Stomach smooth muscle (tissue), 2 donors: ENCODE measurements around the gene UBL4A.

Experiments
- H3K27ac ChIP-seq: one replicate; pipeline ENCODE4 v1.7.0; 2013; ENCODE audit warnings: mild to moderate bottlenecking, low read length, inconsistent platforms
- H3K27me3 ChIP-seq, 2 donors: one replicate each; pipeline ENCODE4 v1.7.0; 2013; ENCODE audit warnings: low read length in 2 of 2; ENCODE audit not compliant: insufficient read depth in 2 of 2, control insufficient read depth in 1 of 2
- H3K36me3 ChIP-seq, 2 donors: one replicate each; pipeline ENCODE4 v1.7.0; 2013; ENCODE audit warnings: low read length in 2 of 2; ENCODE audit not compliant: control insufficient read depth in 2 of 2, insufficient read depth in 2 of 2
- H3K4me1 ChIP-seq: one replicate; pipeline ENCODE4 v1.7.0; 2013; ENCODE audit warnings: low read length; ENCODE audit not compliant: control insufficient read depth, insufficient read depth
- H3K4me3 ChIP-seq, 2 donors: one replicate each; pipeline ENCODE4 v1.7.0; 2013; ENCODE audit warnings: low read length in 2 of 2
- H3K9ac ChIP-seq, 2 donors: one replicate each; pipeline ENCODE4 v1.7.0; 2013; ENCODE audit warnings: low read length in 2 of 2, mild to moderate bottlenecking in 1 of 2
- H3K9me3 ChIP-seq, 2 donors: one replicate each; pipeline ENCODE4 v1.7.0; 2013; ENCODE audit warnings: low read length in 2 of 2; ENCODE audit not compliant: control insufficient read depth in 2 of 2
- donor health status: healthy.
- donor health status: Pancreatic carcinoma.

UBL4A gene

GRCh38 chrX:154490021-154490413 is 3.6 kb upstream of the UBL4A start:
- Histone ChIP-seq H3K27ac (peak overlapping the region; percentile 71), H3K9me3 (no peaks in the 10 kb centered on the region), H3K4me1 (peaks cover 30% of the 10 kb centered on the region), H3K9ac (peak overlapping the region; percentile 67 to 73), H3K36me3 (no peaks in the 10 kb centered on the region), H3K27me3 (peaks cover 0 to 3% of the 10 kb centered on the region in 2 donors), H3K4me3 (peak overlapping the region; percentile 65 to 74)

DNA sequence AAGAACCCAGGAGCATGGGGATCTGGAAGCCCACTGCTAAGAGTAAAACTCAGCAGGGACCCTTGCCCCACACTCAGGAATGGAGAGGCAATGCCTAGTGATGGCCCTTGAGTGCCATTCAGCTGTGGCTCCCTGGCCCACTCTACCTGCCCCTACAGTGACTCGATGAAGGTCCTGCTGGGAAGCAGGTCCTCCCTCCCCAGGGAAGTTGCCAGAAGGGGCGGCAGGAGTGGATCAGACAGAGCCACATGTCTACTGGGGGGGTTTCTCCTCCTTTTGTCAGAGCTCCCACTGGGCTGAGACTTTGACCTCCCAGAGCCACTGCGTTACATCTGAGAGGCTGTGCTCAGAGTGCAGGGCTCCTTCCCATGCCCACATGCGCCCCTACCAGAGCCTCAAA is 2.8 kb upstream of the UBL4A start:
- peak overlapping the region; percentile 71 for H3K27ac ChIP-seq
- H3K4me1 ChIP-seq, result peaks cover 36% of the 10 kb centered on the region
- H3K4me3 ChIP-seq, result peak overlapping the region in 1 of 2 donors; percentile 74
- no peaks in the 10 kb centered on the region for H3K9me3 ChIP-seq
- peaks cover 0 to 3% of the 10 kb centered on the region in 2 donors for H3K27me3 ChIP-seq
- H3K36me3 ChIP-seq, result peaks cover 0 to 3% of the 10 kb centered on the region in 2 donors
- H3K9ac ChIP-seq, result peak overlapping the region in 1 of 2 donors; percentile 67

- no peak overlapping the region for H3K4me3 ChIP-seq
- H3K4me1 ChIP-seq, result peaks cover 38% of the 10 kb centered on the region
- peaks cover 0 to 3% of the 10 kb centered on the region in 2 donors for H3K27me3 ChIP-seq
- H3K27ac ChIP-seq, result no peak overlapping the region
- peaks cover 2 to 3% of the 10 kb centered on the region in 2 donors for H3K36me3 ChIP-seq
- H3K9ac ChIP-seq, result no peak overlapping the region
- no peaks in the 10 kb centered on the region for H3K9me3 ChIP-seq
These were observed 2.1 kb upstream of the UBL4A start for GRCh38 chrX:154488336-154489075.

GRCh38 chrX:154487518-154488290 is 1.3 kb upstream of the UBL4A start:
- Histone ChIP-seq H3K27ac (no peak overlapping the region), H3K27me3 (peaks cover 0 to 3% of the 10 kb centered on the region in 2 donors), H3K4me3 (no peak overlapping the region), H3K36me3 (peaks cover 2 to 3% of the 10 kb centered on the region in 2 donors), H3K4me1 (peaks cover 38% of the 10 kb centered on the region), H3K9ac (no peak overlapping the region), H3K9me3 (no peaks in the 10 kb centered on the region)

GRCh38 chrX:154486052-154486395 is 391 bp downstream of the UBL4A start:
- peak overlapping the region; percentile 22 to 55 for H3K9ac ChIP-seq
- H3K27ac ChIP-seq, result peak overlapping the region; percentile 46
- H3K9me3 ChIP-seq, result no peaks in the 10 kb centered on the region
- peaks cover 38% of the 10 kb centered on the region for H3K4me1 ChIP-seq
- H3K27me3 ChIP-seq, result peaks cover 0 to 3% of the 10 kb centered on the region in 2 donors
- peaks cover 2 to 3% of the 10 kb centered on the region in 2 donors for H3K36me3 ChIP-seq
- H3K4me3 ChIP-seq, result peak overlapping the region; percentile 46 to 74

- Histone ChIP-seq H3K36me3 (peaks cover 2 to 3% of the 10 kb centered on the region in 2 donors), H3K4me1 (peaks cover 38% of the 10 kb centered on the region), H3K27me3 (peaks cover 0 to 3% of the 10 kb centered on the region in 2 donors), H3K9ac (no peak overlapping the region), H3K27ac (peak overlapping the region; percentile 46), H3K9me3 (no peaks in the 10 kb centered on the region), H3K4me3 (peak overlapping the region; percentile 46 to 74)
These were observed 1.0 kb downstream of the UBL4A start for GRCh38 chrX:154485150-154486051.

DNA sequence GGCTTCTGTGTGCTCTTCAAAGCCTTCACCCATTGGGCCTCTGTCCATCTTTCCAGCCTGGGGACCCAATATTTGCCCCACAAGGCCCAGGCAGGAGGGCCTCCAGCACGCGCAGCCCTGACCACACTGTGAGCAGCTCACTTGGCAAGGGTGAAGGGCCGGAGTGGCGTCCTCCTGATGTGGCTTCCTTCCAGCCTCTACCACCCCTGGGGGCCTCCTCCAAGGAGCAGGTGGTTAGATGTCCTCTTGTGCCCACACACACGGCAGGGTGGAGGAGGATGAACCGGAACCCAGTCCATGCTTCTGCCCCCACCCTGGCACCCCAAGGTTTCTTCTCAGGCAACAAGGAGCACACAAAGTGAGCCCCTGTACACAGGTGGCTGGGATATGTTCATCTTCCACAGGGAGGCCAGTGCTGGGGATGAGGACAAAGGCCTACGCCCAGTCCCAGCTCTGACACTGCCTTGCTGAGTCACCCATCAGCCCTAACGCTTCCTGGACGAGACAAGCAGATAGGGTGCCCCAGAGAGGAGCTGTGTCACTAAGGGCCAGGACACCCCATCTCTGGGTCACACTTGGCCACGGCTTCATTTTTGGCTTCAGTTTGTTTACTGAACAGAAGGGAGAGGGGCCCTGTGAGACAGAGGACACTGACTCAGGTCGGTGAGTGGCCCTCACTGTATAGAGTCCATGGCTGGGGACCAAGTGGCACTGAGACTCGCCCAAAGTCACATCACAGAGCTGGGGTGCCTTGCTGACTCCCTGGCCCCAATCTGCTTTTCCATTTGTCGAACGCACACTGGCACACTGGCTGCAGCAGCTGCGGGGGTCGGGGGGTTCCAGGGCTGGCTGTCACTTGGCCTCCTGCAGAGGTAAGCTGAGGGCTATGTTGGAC is 1.9 kb downstream of the UBL4A start:
- Histone ChIP-seq H3K4me3 (no peak overlapping the region), H3K36me3 (peaks cover 2 to 3% of the 10 kb centered on the region in 2 donors), H3K27me3 (peaks cover 0 to 3% of the 10 kb centered on the region in 2 donors), H3K9ac (no peak overlapping the region), H3K9me3 (no peaks in the 10 kb centered on the region), H3K4me1 (peaks cover 37% of the 10 kb centered on the region), H3K27ac (no peak overlapping the region)

GRCh38 chrX:154483325-154483724 is 3.1 kb downstream of the UBL4A start:
- Histone ChIP-seq H3K4me3 (no peak overlapping the region), H3K9me3 (no peaks in the 10 kb centered on the region), H3K27me3 (peaks cover 0 to 3% of the 10 kb centered on the region in 2 donors), H3K27ac (no peak overlapping the region), H3K9ac (no peak overlapping the region), H3K4me1 (peaks cover 35% of the 10 kb centered on the region), H3K36me3 (peaks cover 2 to 3% of the 10 kb centered on the region in 2 donors)

DNA sequence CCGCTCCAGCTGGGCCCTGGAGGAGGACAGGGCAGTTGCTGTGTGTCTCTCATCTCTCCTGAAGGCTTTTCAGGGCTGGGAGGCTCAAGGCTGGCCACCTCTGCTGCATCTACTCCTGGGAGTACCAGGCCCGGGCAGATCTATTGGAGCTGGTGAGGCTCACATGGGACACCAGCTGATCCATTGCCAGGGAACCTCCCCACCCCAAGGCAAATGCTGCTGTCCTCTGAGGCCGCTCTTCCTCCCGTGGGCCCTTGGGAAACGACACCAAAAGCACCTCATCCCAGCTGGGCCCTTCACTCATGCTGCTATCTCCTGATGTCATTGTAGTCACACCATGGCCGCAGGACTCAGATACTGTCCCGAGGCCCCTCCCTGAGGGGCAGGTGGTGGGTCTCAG is 3.6 kb downstream of the UBL4A start:
- H3K9me3 ChIP-seq, result no peaks in the 10 kb centered on the region
- H3K4me3 ChIP-seq, result no peak overlapping the region
- peaks cover 0 to 3% of the 10 kb centered on the region in 2 donors for H3K27me3 ChIP-seq
- H3K4me1 ChIP-seq, result peaks cover 36% of the 10 kb centered on the region
- no peak overlapping the region for H3K27ac ChIP-seq
- H3K9ac ChIP-seq, result no peak overlapping the region
- H3K36me3 ChIP-seq, result peaks cover 2 to 3% of the 10 kb centered on the region in 2 donors
